ENCODE results near the gene PTGDS.

PTGDS gene

GRCh38 chr9:136965771-136966484, 11.4 kb upstream of the PTGDS start:
- H3K27ac ChIP-seq, result no peak overlapping the region
- TF ChIP-seq ZFX (IDR thresholded peaks at IDR 0.05; ENCODE audit: borderline replicate concordance) (no peak), CTCF (IDR thresholded peaks at IDR 0.05) (no peak)

GRCh38 chr9:136968333-136969127, 8.8 kb upstream of the PTGDS start:
- no peak overlapping the region for H3K27ac ChIP-seq
- no peak for TF ChIP-seq CTCF (IDR thresholded peaks at IDR 0.05)
- no peak for TF ChIP-seq ZFX (IDR thresholded peaks at IDR 0.05; ENCODE audit: borderline replicate concordance)

GRCh38 chr9:136969150-136969549, 8.2 kb upstream of the PTGDS start:
- no peak overlapping the region for H3K27ac ChIP-seq

GRCh38 chr9:136969774-136970173, 7.5 kb upstream of the PTGDS start:
- no peak for TF ChIP-seq ZFX (IDR thresholded peaks at IDR 0.05; ENCODE audit: borderline replicate concordance)
- TF ChIP-seq CTCF (IDR thresholded peaks at IDR 0.05), result no peak
- no peak overlapping the region for H3K27ac ChIP-seq

More at GRCh38 chr9:136969150-136969549, 8.2 kb upstream of the PTGDS start:
- TF ChIP-seq ZFX (IDR thresholded peaks at IDR 0.05; ENCODE audit: borderline replicate concordance), result no peak
- TF ChIP-seq CTCF (IDR thresholded peaks at IDR 0.05), result no peak

- TF ChIP-seq CTCF (IDR thresholded peaks at IDR 0.05) (no peak), ZFX (IDR thresholded peaks at IDR 0.05; ENCODE audit: borderline replicate concordance) (no peak)
- H3K27ac ChIP-seq, result no peak overlapping the region
These were observed 6.9 kb upstream of the PTGDS start for GRCh38 chr9:136970361-136970760.

GRCh38 chr9:136971746-136972145, 5.6 kb upstream of the PTGDS start:
- TF ChIP-seq ZFX (IDR thresholded peaks at IDR 0.05; ENCODE audit: borderline replicate concordance) (no peak), CTCF (IDR thresholded peaks at IDR 0.05) (no peak)

GRCh38 chr9:136972335-136972734, 5.0 kb upstream of the PTGDS start:
- H3K27ac ChIP-seq, result no peak overlapping the region
- TF ChIP-seq ZFX (IDR thresholded peaks at IDR 0.05; ENCODE audit: borderline replicate concordance) (no peak), CTCF (IDR thresholded peaks at IDR 0.05) (no peak)

More at GRCh38 chr9:136971746-136972145, 5.6 kb upstream of the PTGDS start:
- H3K27ac ChIP-seq, result no peak overlapping the region
